EL (cell line): Measurements from ENCODE around the gene PATL1.

Source experiments
- DNase-seq: peaks from one replicate; pipeline ENCODE4 v3.0.0-alpha.2; 2016

Gene PATL1

DNA sequence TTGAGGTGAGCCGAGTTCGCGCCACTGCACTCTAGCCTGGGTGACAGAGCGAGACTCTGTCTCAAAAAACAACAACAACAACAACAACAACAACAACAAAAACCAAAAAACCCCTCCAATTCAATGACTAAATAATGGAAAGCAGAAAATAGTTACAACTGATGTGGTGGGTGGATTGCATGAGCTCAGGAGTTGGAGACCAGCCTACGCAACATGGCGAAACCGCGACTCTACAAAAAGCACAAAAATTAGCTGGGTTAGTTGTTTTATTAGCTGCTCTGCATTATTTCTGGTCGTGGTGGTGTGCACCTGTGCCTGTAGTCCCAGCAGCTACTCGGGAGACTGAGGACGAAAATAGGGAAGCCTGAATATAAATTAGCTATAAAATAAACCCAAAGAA, 2.6 kb upstream of the PATL1 start:
- DNase-seq, result no peak

DNA sequence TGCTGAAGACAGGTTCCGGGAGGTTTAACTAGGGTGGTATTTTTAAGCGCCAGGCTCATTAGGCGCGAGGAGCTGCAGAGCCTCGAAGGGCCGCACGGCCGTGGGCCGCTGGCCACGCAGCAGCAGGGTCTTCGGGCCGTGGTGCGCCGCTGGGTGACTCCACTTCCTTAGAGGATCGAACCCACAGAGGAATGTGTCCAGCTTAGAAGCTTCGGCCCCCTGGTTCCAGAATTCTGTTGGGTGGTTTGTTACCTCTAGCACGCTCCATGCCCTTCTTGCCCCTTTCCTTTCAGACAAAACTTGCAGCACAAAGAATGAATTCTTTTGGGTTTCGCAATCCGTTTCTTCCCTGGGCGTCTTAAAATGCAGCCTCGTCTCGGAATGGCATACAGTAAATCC, 773 bp upstream of the PATL1 start:
- DNase-seq, result peak; percentile 67

DNA sequence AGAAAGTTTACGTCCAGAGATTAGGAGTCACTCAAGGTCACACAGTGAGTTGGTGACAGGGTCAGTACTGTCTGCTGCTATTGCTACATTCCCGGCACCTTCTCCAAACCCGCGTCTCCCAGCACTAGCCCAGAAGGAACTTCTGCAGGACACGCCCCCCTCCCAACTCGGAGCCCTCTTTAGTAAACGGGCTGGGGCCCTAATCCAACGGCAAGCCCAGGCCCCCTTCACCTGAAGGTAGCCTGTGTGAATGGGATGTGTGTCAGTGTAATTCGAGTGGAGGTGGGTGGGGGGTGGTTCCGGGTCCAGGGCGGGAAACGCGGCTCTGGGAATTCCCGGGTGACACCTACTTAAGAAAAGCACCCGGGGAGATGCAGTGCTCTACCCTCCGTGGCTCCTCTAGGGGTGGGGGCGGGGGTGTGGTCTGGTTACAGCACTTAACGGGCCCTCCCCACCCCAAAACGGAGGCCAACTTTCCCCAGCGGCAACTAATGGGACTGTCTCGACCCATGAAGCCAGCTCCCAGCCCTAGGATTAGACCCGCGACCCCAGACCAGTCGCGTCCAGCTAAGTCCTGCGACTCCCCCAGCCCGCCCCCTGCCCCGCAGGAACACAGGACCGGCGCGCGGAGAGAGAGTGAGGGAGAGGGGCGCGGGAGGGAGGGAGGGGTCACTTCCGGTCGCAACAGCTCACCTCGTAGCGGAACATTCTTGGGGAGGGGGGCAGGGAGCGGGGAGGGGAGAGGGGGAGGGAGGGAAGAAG, 468 bp downstream of the PATL1 start:
- peak; percentile 83 for DNase-seq

DNA sequence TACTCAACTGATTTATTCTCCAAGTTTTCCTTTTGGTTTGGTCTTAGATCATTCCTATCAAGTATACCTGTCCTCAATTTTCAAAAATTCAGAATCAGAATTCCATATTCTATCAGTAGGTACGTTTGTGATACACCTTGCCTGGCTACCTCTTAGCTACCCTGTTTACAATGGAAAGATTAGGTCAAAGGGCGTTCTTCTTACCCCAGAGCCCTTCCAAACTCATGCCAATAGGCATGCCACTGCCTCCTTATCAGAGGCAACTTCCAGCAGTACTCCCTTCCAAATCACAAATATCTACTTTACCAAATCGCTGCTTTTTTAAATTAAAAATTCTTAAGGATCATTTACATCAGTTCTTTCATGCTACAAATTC, 1.0 kb downstream of the PATL1 start:
- no peak for DNase-seq

DNA sequence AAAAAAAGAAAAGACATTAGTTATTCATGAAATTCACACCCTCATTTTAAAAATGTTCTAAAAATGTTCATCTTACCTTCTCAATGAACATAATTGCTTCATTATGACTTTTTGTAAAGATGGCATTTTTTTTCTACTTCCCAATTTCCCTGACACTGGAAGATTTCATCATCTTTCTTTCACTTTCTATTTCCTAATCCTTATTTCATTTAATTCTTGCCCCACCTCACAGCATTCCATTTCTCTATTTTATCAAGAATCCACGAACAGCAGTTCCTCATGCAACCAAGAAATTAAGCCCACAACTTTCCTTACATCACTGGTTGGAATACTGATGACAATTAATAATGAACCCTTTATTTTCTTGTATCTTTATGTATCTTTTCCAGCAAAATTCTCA, 1.9 kb downstream of the PATL1 start:
- peak; percentile 37 for DNase-seq

DNA sequence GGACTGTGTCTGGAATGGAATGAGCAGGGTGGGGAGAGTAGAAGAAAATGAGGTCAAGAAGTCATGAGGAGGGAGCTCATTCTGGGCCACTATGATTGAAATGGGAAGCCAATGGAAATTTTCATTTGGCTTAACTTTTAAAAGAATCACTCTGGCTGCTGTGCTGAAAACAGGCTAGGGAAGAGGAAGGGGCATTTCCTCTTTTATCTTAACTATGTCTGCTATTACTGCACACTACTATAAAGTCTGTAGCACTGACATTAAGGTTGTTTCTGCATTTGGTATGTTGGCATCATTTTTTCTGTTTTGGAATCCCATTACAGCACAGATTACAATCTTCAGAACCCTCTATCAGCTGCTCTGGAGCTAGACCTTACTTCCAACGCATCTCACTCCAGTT, 8.2 kb downstream of the PATL1 start:
- DNase-seq, result no peak

DNA sequence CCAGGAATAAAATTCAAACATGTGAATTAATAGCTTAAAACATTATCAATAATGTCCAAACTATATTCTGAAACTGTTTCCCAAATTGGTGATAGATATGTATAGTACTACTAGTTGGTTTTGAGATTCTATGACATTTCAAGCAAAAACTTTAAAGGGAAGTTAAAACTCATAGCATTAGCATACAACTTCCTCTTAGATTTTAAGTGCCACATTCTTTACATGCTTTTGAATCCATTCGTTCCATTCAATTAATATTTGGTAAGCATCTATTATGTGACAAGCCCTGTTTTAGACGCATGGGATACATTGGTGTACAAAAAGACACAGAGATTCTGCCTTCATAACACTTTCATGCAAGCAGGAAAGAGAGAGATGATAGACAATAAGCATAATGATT, 8.9 kb downstream of the PATL1 start:
- peak; percentile 14 for DNase-seq

DNA sequence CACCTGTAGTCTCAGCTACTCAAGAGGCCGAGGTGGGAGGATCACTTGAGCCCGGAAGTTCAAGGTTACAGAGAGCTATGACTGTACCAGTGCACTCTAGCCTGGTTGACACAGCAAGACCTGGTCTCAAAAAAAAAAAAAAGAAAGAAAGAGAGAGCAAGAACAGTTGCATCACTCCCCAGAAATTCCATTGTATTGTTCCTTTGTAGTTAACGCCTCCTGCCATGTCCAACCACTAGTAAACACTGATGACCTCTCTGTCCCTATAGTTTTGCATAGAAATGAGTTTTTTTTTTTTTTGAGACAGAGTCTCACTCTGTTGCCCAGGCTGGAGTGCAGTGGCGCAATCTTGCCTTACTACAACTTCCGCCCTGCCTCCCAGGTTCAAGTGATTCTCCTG, 10.8 kb downstream of the PATL1 start:
- no peak for DNase-seq

DNA sequence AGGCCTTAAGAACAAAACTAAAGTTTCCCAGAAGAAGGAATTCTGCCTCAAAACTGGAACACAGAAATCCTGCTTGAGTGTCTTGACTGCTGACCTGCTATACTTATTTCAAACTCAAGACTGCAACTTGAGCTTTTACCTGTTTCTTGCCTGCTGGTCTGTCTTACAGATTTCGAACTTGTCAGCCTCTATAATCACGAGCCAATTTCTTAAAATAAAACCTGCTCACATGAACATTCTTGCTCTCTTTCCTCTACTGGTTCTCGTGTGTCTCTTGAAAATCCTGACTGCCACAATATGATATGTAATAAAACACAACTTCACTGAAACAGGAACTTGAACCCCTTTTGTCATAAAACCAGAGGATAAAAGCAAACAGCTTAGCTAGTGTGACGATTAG, 13.9 kb downstream of the PATL1 start:
- DNase-seq, result no peak

DNA sequence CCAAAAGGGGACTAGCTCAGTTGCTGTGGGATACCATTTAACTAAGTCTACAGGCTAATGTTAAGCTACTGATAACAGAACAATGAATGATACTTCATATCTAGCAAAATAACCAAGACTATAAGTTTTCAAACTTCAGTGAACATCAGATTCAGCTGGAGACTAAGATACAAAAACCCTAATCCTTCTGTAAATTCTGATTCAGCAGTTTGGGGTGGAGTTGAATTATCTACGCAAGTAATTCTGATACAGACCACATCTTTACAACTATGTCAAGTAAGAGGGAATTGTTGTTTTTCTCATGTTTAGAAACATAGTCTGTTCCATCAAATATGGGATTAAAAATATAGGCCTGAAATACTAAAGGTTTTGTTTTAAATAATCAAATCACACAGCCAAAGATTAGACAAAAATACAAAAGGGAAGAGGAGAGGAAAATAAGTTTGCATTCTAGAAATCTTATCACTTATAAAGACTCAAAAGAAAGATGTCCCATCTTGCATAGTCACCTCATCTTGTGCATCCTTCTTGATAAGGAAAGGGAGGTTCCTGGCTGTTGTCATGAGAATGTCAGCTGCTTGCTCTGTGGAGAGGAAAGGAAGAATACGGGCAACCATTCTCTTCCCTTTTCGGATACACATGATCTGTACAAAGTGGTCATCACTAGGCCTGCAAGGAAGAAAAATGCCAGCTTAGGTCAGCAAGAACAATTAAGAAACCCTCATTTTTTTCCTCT, 21.4 kb downstream of the PATL1 start:
- no peak for DNase-seq

DNA sequence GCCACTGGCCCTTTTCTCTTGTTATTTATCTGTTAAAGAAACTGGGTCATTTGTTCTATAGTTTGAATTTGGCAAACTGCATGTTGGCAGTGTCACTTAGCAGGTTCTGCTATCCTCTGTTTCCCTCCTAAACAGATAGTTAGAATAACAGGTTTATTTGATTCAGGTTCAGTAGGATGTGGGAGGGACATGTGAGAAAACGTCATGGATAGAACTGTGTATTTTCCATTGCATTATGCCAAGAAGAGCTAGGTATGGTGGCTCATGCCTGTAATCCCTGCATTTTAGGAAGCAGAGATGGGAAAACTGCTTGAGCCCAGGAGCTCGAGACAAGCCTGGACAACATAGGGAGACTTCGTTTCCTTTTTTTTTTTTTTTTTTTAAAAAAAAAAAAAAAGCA, 24.3 kb downstream of the PATL1 start:
- no peak for DNase-seq

DNA sequence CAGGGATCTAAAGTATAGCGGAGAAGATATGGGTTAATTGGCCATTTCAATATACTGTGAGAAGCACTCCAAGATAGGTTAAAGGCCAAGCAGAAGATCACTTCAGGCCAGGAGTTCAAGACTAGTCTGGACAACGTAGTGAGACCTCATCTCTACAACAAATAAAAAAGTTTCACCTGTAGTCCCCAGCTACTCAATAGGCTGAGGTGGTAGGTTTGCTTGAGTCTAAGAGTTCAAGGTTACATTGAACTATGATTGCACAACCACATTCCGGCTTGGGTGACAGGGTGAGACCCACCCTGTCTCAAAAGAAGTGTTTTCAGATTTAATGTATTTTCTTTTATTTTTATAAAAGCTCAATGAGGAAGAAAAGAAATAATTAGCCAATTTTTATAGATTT, 25.4 kb downstream of the PATL1 start:
- DNase-seq, result no peak

DNA sequence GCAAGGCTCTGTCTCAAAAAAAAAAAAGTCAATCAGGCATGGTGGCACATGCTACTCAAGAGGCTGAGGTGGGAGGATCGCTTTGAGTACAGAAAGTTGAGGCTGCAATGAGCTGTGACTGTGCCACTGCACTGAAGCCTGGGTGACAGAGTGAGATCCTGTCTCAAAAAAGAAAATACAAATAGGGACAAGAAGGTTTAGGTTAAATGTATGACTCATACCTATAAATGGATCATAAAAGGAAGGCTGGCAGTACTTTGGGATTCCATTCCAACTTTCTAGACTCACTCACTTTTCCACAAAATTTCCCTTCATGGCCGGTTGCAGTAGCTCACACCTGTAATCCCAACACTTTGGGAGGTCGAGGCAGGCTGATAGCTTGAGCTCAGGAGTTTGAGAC, 27.7 kb downstream of the PATL1 start:
- peak; percentile 21 for DNase-seq

DNA sequence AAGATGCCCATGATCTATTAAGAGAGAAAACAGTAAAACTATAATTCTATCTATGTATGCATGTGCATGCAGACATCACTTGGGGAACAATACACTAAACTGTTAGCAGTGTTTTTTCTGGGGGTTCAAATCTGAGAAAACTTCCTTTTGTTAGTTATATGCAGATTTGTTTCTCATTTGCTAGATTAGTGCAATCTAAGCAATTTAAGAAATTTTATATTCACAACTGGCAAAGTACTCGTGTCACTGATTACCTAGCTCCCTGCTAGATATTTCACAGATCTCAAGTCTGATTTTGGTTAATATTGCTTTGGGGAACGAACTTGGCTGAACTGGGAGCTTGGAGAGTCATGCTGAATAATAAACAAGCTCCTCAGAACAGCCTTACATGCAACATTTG, 38.3 kb downstream of the PATL1 start:
- DNase-seq, result no peak

DNA sequence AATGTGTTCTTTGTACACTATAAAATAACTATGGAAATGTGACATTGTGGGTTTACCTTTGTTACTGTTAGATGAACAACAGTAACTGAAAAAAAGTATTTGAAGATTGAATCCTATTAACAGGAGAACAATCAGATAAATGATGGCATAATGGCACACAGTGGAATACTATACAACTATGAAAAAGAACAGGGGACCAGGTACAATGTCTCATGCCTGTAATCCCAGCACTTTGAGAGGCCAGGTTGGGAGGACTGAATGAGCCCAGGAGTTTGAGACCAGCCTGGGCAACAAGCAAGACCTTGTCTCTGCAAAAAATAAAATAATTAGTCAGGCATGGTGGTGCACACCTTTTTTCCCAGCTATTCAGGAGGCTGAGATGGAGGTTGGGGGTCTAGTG, 38.8 kb downstream of the PATL1 start:
- DNase-seq, result no peak

DNA sequence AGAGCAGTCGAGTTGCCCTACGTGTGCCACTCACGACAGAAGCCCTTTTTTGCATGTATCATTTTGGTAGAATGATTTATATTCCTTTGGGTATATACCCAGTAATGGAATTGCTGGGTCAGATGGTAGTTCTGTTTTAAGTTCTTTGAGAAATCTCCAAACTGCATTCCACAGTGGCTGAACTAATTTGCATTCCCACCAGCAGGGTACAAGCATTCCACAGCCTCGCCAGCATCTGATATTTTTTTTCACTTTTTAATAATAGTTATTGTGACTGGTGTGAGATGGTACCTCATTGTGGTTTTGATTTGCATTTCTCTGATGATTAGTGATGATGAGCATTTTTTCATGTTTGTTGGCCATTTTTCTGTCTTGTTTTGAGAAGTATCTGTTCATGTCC, 41.9 kb downstream of the PATL1 start:
- DNase-seq, result peak; percentile 11

DNA sequence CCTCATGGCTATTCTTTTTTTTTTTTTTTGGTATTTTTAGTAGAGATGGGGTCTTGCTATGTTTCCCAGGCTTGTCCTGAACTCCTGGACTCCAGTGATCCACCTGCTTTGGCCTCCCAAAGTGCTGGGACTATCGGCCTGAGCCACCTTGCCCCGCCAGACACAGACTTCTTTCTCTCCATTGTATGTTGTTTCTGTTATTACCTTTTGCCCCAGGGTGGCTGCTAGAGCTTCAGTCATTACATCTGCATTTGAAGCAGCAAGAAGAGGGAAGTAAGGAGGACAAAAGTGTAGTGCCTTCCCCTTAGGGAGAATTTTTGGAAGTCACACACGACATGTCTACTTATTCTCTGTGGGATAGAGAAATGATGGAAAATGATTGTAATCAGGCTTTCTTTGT, 43.1 kb downstream of the PATL1 start:
- DNase-seq, result no peak

DNA sequence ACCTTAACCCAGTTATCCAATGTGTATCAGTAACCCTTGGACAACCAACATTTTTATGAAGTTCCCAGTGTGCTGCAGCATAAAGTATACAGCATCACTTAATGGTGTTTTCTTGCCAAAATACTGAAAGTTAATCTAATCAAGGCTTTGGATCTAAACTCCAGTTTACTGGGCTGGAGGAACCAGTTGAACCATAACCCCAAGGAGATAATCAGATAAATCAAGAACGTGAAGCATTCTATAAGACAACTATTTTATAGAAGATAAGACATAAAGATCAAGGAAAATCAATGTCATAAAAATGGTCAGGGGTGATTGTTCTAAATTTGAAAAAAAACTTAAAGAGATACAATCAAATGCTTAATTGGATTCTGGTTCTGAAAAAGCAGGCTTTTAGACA, 51.0 kb downstream of the PATL1 start:
- DNase-seq, result no peak

DNA sequence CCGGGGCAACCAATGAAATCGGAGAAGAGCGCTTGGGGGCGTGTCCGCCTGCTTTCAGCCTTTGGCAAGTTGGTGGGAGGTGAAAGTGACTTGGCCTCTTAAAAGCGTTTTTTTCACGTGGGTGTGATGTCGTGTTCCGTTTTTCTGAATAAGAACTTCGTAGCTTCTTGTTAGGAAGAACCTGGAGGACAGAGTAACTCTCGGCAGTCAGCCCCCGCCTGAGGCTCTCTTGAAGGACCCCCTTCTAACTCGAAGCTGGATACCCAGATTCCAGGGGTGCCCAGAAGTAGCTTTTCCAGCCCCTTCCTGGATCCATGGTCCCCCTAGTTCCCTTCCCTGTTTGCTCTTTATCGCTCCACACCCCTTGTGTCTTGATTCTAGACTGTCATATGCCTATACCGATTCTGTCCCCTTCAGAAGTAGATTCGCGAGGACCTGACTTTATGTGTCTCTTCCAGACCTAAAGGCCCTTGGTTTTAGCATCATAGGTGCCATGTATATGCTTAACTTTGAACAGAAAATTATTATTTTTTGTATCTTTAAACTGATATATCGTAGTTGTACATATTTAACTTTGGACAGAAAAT, 52.3 kb downstream of the PATL1 start:
- DNase-seq, result no peak

DNA sequence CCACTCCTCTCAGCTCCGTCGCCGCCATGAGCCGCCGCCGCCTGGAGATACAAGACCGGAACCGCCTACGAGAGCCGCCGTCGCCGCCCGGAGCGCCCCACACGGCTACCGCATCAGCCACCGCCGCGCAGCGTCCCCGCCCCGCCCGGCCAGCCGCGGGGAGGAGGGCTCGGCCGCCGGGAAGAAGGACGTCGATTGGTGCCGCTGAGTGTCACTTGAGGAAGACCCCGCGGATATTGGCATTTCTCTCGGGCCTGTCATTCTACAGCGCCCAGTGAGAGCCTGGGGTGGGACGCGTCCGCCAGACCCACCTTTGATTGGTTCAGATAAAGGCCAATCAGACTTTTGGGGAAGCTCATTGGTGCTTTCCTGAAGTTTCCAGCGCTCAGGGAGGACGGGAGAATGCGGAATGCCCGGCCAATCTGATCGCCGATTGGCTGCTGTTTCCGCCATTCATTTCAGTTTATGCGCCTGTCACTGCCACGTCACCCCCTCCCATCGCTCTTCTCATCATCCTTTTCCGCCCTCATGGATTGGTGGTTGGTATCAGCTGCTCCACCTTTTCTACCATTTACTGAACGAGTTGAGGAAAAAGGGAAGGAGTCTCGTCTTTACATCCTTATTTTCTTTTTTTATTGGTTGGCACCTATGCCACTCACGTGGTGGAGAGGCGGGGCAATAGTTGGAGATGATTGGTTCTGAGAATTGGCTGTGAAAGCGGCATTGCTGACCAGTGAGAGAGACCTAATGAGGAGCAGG, 53.0 kb downstream of the PATL1 start, which contains the start of gene OSBP:
OSBP (minus strand) TSS at position 138 of the 759 bp plus-strand sequence; CDS start at position 28, 110 bp downstream.
- DNase-seq, result peak; percentile 100

DNA sequence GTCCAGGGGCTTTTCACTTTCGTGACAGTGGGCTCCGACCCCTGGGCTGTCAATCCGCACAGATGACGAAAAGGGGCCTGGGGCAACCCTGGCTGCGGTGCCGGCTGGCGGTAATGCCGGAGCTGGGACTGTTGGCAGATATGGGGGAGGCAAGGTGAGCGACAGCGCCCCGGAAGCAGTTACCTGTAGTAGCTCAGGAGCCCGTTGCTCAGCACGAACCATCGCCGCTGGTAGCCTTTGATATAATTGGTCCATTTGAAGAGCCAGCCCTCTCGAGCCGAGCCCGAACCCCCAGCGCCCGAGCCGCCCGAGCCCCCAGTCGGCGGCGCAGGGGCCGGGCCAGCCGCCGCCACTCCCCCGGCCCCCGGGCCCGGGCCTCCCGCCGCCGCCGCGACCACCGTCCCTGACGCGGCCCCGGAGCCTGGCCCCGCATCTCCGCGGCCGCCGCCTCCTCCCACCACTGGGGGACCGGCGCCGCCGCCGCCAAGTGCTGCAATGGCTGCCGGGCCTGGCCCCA, 53.7 kb downstream of the PATL1 start:
- peak; percentile 12 for DNase-seq

DNA sequence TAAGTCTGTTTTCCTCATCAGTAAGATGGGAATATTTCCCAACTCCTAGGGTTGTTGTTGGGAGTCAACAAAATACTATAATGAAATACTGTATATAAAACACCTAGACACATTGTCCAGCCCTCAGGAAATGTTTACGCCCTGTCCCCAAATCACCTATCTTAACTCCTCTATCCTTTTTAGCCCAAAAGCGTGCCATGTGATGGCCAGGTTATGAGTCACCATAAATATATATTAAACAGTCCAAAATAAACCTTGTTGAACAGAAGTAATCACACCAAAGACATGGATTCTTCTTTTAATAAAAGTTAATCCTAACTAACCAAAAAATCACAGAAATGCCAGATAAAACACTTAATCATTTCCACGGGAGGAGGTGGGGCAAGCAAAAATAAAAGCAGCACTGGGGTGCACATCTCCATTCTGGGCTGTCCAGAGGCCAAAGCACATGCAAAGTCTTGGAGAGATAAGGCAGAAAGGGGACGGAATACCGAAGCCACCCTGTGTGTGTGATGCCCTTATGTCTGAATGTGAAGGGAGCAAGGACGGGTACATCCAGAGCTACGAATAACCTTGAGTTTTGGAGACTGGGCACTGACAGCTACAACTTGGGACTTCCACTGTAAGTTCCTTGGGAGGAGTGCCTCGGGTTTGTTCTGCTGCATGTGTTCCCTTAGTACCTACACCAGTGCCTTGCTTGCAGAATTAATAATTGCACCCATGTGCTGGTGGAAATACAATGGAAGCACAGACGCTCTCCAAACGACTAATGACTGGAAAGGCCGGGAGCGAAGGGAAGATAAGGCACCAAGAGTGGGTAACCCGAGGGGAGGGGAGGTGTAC, 54.3 kb downstream of the PATL1 start:
- peak; percentile 8 for DNase-seq
